ENCODE results near the gene NTRK2.

The NTRK2 gene

DNA sequence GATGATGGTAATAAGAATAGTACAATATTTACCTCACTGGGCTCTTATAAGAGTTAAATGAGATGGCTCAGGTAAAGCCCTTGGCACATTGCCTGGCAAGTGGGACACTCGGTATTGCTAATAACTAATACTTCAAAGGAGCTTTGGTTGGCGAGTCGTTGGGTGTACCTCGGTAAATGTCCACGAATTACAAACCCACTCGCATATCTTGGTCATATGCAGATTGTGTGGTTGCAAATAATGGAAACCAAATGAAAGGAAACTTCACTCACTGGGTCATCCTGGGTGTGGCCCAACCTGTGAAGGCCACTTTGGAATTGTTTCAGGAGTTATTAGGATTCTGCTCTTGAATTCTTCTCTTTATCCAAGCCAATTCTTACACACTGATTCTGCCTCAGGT is 147.5 kb downstream of the NTRK2 start:
- no peak overlapping the region for H3K4me3 ChIP-seq (ENCODE audit: low read depth, low read length)
- no peak for DNase-seq (ENCODE audit: low read depth)
- TF ChIP-seq, protein P1, sequence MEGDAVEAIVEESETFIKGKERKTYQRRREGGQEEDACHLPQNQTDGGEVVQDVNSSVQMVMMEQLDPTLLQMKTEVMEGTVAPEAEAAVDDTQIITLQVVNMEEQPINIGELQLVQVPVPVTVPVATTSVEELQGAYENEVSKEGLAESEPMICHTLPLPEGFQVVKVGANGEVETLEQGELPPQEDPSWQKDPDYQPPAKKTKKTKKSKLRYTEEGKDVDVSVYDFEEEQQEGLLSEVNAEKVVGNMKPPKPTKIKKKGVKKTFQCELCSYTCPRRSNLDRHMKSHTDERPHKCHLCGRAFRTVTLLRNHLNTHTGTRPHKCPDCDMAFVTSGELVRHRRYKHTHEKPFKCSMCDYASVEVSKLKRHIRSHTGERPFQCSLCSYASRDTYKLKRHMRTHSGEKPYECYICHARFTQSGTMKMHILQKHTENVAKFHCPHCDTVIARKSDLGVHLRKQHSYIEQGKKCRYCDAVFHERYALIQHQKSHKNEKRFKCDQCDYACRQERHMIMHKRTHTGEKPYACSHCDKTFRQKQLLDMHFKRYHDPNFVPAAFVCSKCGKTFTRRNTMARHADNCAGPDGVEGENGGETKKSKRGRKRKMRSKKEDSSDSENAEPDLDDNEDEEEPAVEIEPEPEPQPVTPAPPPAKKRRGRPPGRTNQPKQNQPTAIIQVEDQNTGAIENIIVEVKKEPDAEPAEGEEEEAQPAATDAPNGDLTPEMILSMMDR (IDR thresholded peaks at IDR 0.05; ENCODE audit: low read depth, low read length, missing control alignments) = no peak

DNA sequence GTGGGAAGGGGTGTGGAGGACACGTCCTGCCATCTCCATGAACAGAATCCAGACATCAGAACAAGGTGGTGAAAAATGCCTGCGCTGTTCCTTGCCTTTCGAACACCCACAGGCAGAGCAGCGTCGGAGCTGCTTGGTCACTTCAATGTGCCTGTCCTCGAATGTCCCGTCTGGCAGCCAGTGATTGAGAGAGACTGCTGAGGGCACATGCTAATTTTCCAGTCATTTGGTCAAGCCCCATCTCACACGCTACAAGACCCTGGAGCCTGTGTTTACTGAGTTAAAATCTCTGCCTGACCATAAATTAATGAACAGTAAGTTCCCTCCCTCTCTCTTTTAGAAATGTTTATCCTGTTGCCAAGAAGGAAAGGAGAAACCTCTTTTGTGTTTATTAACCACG is 149.3 kb downstream of the NTRK2 start:
- H3K4me3 ChIP-seq (ENCODE audit: low read depth, low read length) = no peak overlapping the region
- TF ChIP-seq, protein P1 (IDR thresholded peaks at IDR 0.05; ENCODE audit: low read depth, low read length, missing control alignments) = no peak

DNA sequence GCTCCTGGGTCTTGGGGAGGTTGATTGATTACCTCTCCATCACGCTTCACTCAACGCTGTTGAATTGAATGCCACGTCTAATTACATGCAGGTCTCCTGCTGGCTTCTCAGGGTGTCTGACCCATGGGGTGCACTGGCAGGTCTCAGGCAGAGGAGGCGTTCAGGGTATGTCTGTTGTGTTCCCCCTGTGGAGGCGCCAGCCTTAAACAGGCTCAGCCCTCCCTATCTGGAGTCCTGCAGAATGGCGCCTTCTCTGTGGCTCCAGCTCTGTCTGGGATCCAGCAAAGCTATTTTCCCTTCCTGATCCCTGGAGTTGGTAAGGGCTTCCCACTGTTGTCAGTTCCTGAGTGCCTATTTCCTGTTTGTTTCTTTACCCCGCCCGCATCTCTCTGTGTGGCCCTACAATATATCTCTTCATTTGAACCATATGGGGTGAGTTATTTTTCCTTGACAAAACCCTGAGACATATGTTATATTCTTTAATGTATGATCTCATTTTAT is 150.0 kb downstream of the NTRK2 start:
- no peak for DNase-seq (ENCODE audit: low read depth)
- TF ChIP-seq, protein P1 (IDR thresholded peaks at IDR 0.05; ENCODE audit: low read depth, low read length, missing control alignments) = no peak
- H3K4me3 ChIP-seq (ENCODE audit: low read depth, low read length) = no peak overlapping the region

More for the DNA sequence above, 149.3 kb downstream of the NTRK2 start:
- no peak for DNase-seq (ENCODE audit: low read depth)

DNA sequence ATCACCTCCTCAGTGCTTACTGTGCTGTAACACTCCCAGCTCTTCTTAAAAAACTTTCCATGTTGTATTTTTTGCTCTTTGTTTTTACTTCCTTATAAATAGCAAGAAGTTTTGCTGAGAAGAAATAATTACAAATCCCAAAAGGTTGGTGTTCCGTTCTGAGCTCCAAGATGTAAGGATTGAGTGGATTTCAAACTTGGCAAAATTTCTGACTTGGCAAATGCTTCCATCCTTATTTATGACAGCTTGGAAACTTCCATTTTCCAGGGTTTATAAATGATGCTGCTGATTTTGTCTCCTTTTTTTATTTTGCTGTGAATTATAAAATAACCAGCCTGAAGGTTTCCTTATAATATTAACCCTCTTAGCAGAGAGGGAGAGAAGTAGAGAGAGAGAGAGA is 151.9 kb downstream of the NTRK2 start:
- H3K4me3 ChIP-seq (ENCODE audit: low read depth, low read length) = no peak overlapping the region
- TF ChIP-seq, protein P1 (IDR thresholded peaks at IDR 0.05; ENCODE audit: low read depth, low read length, missing control alignments) = no peak
- DNase-seq (ENCODE audit: low read depth) = no peak

DNA sequence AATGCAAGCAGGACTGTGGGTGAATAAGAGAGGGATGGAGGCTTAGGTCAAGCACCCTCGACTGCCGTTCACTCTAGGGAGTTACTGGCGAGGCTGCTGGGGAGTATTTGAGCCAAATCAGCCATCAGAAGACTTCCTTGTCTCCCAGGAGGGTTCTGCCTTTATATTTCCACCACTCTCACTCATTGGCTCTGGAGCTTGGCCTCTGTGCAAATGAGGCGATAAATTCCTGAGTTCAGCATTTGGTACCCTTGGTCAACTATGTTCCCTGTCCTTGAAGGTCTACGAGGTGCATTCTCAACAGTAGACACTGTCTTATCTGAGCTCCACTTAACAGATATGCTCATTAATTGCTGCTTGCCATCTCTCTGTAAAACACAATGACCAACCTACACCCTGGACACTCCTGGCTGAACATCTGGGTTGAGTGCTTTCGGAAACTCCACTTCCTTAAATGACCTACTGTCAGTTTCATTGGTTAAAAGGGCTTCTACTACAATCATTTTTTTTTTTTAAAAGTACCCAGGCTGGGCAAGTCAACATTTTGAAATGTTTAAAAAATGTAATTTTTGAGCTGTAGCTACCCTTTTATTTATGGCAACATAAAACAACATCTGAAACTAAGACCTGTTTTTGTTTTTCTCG is 153.2 kb downstream of the NTRK2 start:
- no peak for DNase-seq (ENCODE audit: low read depth)
- H3K4me3 ChIP-seq (ENCODE audit: low read depth, low read length) = no peak overlapping the region
- TF ChIP-seq, protein P1 (IDR thresholded peaks at IDR 0.05; ENCODE audit: low read depth, low read length, missing control alignments) = no peak

DNA sequence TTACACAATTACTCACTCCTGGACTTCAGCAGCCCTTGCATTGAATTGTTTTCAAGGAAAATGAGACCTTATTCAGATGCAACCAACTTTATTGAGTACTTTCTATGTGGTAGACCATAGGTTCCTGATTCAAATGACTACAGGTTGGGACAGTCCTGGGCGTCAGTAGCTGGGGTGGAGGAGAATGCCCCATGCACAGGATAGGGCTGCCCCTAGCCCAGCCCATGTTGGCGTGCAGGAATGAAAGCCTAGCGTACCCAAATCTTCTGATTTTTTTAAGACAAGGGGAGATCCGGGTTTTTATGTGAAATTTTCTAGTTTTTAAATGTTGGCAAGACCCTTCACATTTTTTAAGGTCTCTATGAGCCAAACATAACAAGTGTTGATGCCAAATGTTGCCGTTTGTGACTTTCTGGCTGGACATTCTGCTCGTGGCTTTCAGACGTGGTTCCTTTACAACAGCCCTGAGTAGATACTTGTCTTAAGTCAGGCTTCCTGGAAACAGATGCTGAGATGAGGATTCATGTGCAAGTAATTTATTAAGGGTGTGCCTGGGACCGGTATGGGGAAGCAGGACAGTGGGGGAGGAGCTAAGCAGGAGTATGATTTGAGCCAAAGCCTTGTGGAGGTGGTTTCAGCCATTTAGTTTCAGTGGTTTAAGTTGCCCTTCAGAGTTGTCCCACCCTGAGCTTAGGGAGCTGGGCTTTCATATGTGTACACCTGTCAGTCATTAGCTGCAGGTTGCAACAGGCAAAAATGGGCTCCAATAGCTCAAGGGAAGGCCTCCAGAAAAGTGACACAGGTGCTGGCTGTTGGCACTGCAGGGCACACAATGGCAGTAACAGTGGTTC is 154.1 kb downstream of the NTRK2 start:
- TF ChIP-seq, protein P1 (IDR thresholded peaks at IDR 0.05; ENCODE audit: low read depth, low read length, missing control alignments) = no peak
- peak; percentile 25 for DNase-seq (ENCODE audit: low read depth)
- no peak overlapping the region for H3K4me3 ChIP-seq (ENCODE audit: low read depth, low read length)

All from GM12864 (cell line).